SK-N-SH (cell line): Measurements from ENCODE around the gene CCR4. TPM values are rescaled to one million over a fixed set of nuclear protein-coding genes. Genes with fewer than 3 reads are reported as not detected.
"Not testable (repeated sequence)": the region's sequence is repeated elsewhere in the genome, so short reads cannot be mapped to it uniquely, and the experiment has no call there.

Source experiments
- CTCF ChIA-PET: fragments of 300-600, 350-600 bp; formaldehyde crosslinking; extraction: SDS; loops from one replicate; lab custom pipeline; 2021; lab: Yijun Ruan, JAX
- POLR2A ChIA-PET: fragments of 350-600 bp; sonication (Branson Sonifier 250); formaldehyde crosslinking; extraction: SDS; loops from one replicate; lab custom pipeline; 2020; ENCODE audit warnings: antibody characterized with exemption, inconsistent platforms; lab: Yijun Ruan, JAX
- DNase-seq: peaks from one replicate; pipeline ENCODE4 v3.0.0; 2012
- H2AFZ ChIP-seq: fragments of 200-600 bp; sonication (generic); 2 replicates; pipeline ENCODE4 v1.8.1; 2016; ENCODE audit warnings: antibody characterized with exemption, mild to moderate bottlenecking, low read depth
- H3F3A ChIP-seq: fragments of 200-600 bp; sonication (generic); replicated peaks from 2 replicates; pipeline ENCODE3; 2016; ENCODE audit warnings: antibody characterized with exemption, mild to moderate bottlenecking; ENCODE audit not compliant: insufficient read depth
- H3K27ac ChIP-seq, 2 experiments: fragments of 200-500 bp in 1 of 2; fragments of 200-600 bp in 1 of 2; sonication (Bioruptor generic) in 1 of 2; sonication (generic), shearing (Covaris generic) in 1 of 2; 2 replicates each; pipeline versions ENCODE4 v1.5.1 to v1.6.1; 2014 to 2016; ENCODE audit warnings: low read depth in 2 of 2, inconsistent platforms in 1 of 2, low read length in 1 of 2, mild to moderate bottlenecking in 1 of 2, mixed read lengths in 1 of 2
- H3K27me3 ChIP-seq: fragments of 200-600 bp; sonication (generic), shearing (Covaris generic); 2 replicates; pipeline ENCODE4 v1.6.1; 2016; ENCODE audit warnings: mixed run types; ENCODE audit not compliant: insufficient read depth
- H3K36me3 ChIP-seq, 2 experiments: fragments of 200-500 bp in 1 of 2; fragments of 200-600 bp in 1 of 2; sonication (Bioruptor generic) in 1 of 2; sonication (generic) in 1 of 2; replicated peaks in 1 of 2; 2 replicates each; pipeline versions ENCODE3 to v1.5.1; 2014 to 2016; ENCODE audit warnings: low read length in 1 of 2, mild to moderate bottlenecking in 1 of 2; ENCODE audit not compliant: insufficient read depth in 2 of 2, control insufficient read depth in 1 of 2
- H3K4me1 ChIP-seq, 2 experiments: fragments of 200-500 bp in 1 of 2; fragments of 200-600 bp in 1 of 2; sonication (Bioruptor generic) in 1 of 2; sonication (generic), shearing (Covaris generic) in 1 of 2; 2 replicates each; pipeline versions ENCODE4 v1.5.1 to v1.6.1; 2014 to 2016; ENCODE audit warnings: low read depth in 1 of 2, low read length in 1 of 2, mixed run types in 1 of 2; ENCODE audit not compliant: insufficient read depth in 2 of 2, control insufficient read depth in 1 of 2
- H3K4me2 ChIP-seq: fragments of 200-600 bp; sonication (generic), shearing (Covaris generic); 2 replicates; pipeline ENCODE4 v1.6.1; 2017; ENCODE audit warnings: mixed run types
- H3K4me3 ChIP-seq, 2 experiments: fragments of 200-500 bp in 1 of 2; fragments of 200-600 bp in 1 of 2; sonication (Bioruptor generic) in 1 of 2; sonication (generic), shearing (Covaris generic) in 1 of 2; 2 replicates each; pipeline versions ENCODE4 v1.5.1 to v1.8.1; 2014 to 2016; ENCODE audit warnings: low read depth in 2 of 2, inconsistent platforms in 1 of 2, low read length in 1 of 2, mild to moderate bottlenecking in 1 of 2, mixed read lengths in 1 of 2, moderate library complexity in 1 of 2
- H3K79me2 ChIP-seq: fragments of 200-600 bp; sonication (generic); 2 replicates; pipeline ENCODE4 v1.8.1; 2017; ENCODE audit warnings: mild to moderate bottlenecking; ENCODE audit not compliant: insufficient read depth
- H3K9ac ChIP-seq: fragments of 200-600 bp; sonication (generic); 2 replicates; pipeline ENCODE4 v1.6.1; 2017; ENCODE audit warnings: mixed run types
- H3K9me2 ChIP-seq: fragments of 200-600 bp; sonication (generic); 2 replicates; pipeline ENCODE4 v1.6.1; 2017; ENCODE audit warnings: mixed run types
- H3K9me3 ChIP-seq: fragments of 200-600 bp; sonication (generic); 2 replicates; pipeline ENCODE4 v1.6.1; 2017; ENCODE audit warnings: mixed run types, mild to moderate bottlenecking, moderate library complexity
- H4K20me1 ChIP-seq: fragments of 200-600 bp; sonication (generic); 2 replicates; pipeline ENCODE4 v1.6.1; 2017; ENCODE audit warnings: mild to moderate bottlenecking, mixed run types; ENCODE audit not compliant: insufficient read depth
- FOXJ3 ChIP-seq: sonication (generic); formaldehyde crosslinking; IDR thresholded peaks from 2 replicates; pipeline ENCODE4 v1.5.1; 2020; ENCODE audit warnings: mild to moderate bottlenecking, missing genetic modification reagents
- GABPA ChIP-seq: IDR thresholded peaks from 2 replicates; pipeline ENCODE4 v1.4.0; 2012; ENCODE audit warnings: low read depth, mild to moderate bottlenecking
- MEF2A ChIP-seq: IDR thresholded peaks from 2 replicates; pipeline ENCODE4 v1.4.0; 2012; ENCODE audit warnings: low read depth, borderline replicate concordance
- RAD21 ChIP-seq: IDR thresholded peaks from 2 replicates; pipeline ENCODE4 v1.6.1; 2012; ENCODE audit warnings: mild to moderate bottlenecking, low read length
- RCOR1 ChIP-seq: fragments of 150-350 bp; IDR thresholded peaks from 2 replicates; pipeline ENCODE4 v1.6.1; 2017; ENCODE audit warnings: antibody characterized with exemption, low read length
- RXRA ChIP-seq: IDR thresholded peaks from 2 replicates; pipeline ENCODE4 v1.4.0; 2012; ENCODE audit warnings: low read depth, mild to moderate bottlenecking, borderline replicate concordance
- TCF12 ChIP-seq: IDR thresholded peaks from 2 replicates; pipeline ENCODE4 v1.4.0; 2012
- WGBS: methylation state at CpG from one replicate; pipeline ENCODE4 v1.1.6; 2017; ENCODE audit warnings: low lambda C conversion rate; 5-methylcytosine and 5-hydroxymethylcytosine counted together
- polyA plus RNA-seq, 3 experiments: library from polyadenylated mRNA; depleted of rRNA; stranded (reverse); fragments of >200 nt; gene quantifications; 2 replicates each; pipeline ENCODE4 v1.2.3, GENCODE V29; 2012
- TF ChIP-seq, protein P1 (sequence below): fragments of 150-350 bp; IDR thresholded peaks from 2 replicates; pipeline ENCODE4 v1.6.1; 2016; ENCODE audit warnings: mild to moderate bottlenecking, low read depth, low read length
- TF ChIP-seq, protein P2 (sequence below): IDR thresholded peaks from 2 replicates; pipeline ENCODE4 v1.4.0; 2012; ENCODE audit warnings: low read depth, borderline replicate concordance
- TF ChIP-seq, protein P3 (sequence below): fragments of 150-350 bp; IDR thresholded peaks from 2 replicates; pipeline ENCODE4 v1.6.1; 2017; ENCODE audit warnings: antibody characterized with exemption, low read length, low read depth, borderline replicate concordance
- TF ChIP-seq, protein P4 (sequence below): IDR thresholded peaks from 2 replicates; pipeline ENCODE4 v1.4.0; 2012; ENCODE audit warnings: low read depth

The CCR4 gene
- polyA plus RNA-seq, 1 of the 3 experiments (the other 2 are of a cell fraction) = not detected

DNA sequence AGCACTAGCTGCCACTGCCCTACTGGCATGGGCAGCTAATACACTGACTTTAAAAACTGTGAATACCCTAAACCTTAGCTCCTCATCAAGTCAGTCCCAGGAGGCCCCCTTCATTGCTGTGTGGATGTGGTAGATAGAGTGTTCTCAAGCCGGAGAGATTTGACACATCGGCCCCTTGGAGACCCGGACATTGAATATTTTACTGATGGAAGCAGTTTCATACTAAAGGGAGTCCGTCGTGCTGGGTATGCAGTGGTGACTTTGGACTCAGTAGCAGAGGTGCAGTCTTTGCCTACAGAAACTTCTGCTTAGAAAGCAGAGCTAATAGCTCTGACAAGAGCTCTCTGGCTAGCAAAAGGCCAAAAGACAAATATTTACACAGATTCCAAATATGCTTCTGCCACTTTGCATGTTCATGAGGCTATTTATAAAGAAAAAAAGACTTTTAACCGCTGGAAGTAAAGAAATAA is 17.5 kb downstream of the CCR4 start:
- 67% methylated on average over 6 of the region's 6 CpGs for WGBS
- POLR2A ChIA-PET = no interaction called here

DNA sequence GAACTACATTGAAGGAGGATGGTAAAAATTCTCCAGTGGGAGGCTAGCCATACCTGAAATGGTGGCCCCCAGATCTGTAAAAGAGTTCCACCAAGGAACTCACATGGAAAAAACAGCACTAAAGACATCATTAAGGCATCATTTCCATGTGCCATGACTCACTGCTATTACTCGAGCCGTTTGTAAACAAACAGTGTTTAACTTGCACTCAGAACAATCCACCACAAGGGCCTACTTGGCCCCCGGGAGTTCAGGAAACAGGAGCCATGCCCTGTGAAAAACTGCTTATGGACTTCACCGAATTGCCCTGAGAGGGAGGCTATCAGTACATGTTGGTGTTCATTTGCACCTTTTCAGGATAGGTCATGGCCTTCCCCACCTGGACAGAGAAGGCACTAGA is 18.2 kb downstream of the CCR4 start:
- TF ChIP-seq, protein P1, sequence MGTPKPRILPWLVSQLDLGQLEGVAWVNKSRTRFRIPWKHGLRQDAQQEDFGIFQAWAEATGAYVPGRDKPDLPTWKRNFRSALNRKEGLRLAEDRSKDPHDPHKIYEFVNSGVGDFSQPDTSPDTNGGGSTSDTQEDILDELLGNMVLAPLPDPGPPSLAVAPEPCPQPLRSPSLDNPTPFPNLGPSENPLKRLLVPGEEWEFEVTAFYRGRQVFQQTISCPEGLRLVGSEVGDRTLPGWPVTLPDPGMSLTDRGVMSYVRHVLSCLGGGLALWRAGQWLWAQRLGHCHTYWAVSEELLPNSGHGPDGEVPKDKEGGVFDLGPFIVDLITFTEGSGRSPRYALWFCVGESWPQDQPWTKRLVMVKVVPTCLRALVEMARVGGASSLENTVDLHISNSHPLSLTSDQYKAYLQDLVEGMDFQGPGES = no peak
- no peak for TF ChIP-seq GABPA
- TF ChIP-seq, protein P2, sequence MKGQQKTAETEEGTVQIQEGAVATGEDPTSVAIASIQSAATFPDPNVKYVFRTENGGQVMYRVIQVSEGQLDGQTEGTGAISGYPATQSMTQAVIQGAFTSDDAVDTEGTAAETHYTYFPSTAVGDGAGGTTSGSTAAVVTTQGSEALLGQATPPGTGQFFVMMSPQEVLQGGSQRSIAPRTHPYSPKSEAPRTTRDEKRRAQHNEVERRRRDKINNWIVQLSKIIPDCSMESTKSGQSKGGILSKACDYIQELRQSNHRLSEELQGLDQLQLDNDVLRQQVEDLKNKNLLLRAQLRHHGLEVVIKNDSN = no peak
- TF ChIP-seq, protein P3, sequence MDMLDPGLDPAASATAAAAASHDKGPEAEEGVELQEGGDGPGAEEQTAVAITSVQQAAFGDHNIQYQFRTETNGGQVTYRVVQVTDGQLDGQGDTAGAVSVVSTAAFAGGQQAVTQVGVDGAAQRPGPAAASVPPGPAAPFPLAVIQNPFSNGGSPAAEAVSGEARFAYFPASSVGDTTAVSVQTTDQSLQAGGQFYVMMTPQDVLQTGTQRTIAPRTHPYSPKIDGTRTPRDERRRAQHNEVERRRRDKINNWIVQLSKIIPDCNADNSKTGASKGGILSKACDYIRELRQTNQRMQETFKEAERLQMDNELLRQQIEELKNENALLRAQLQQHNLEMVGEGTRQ = no peak
- no peak for TF ChIP-seq MEF2A
- Histone ChIP-seq H3K27me3 (no peaks in the 10 kb centered on the region), H3K27ac (no peak overlapping the region), H3K79me2 (no peaks in the 10 kb centered on the region), H3K36me3 (no peaks in the 10 kb centered on the region), H3F3A (no peaks in the 10 kb centered on the region), H3K4me3 (no peak overlapping the region), H4K20me1 (no peaks in the 10 kb centered on the region), H3K4me2 (no peak overlapping the region), H3K9me2 (no peaks in the 10 kb centered on the region), H2AFZ (no peak overlapping the region), H3K9me3 (no peaks in the 10 kb centered on the region), H3K4me1 (no peaks in the 10 kb centered on the region), H3K9ac (no peak overlapping the region)
- POLR2A ChIA-PET = no interaction called here
- CTCF ChIA-PET = no interaction called here
- no peak for DNase-seq
- 33% methylated on average over 3 of the region's 4 CpGs for WGBS

More for the DNA sequence above, 17.5 kb downstream of the CCR4 start:
- Histone ChIP-seq H4K20me1 (no peaks in the 10 kb centered on the region), H3K9ac (no peak overlapping the region), H3K4me3 (no peak overlapping the region), H2AFZ (no peak overlapping the region), H3K36me3 (no peaks in the 10 kb centered on the region), H3K4me1 (no peaks in the 10 kb centered on the region), H3K9me2 (no peaks in the 10 kb centered on the region), H3K79me2 (no peaks in the 10 kb centered on the region), H3K27ac (no peak overlapping the region), H3K4me2 (no peak overlapping the region)
- CTCF ChIA-PET = interaction anchor here (0.8 to 1.4 kb wide), 4 partner anchors 15 to 163 kb away, joined by 3 read pairs; no protein-coding TSS in a partner anchor
- DNase-seq = no peak
- TF ChIP-seq RAD21 (no peak), GABPA (no peak), RXRA (no peak), FOXJ3 (CRISPR knock-in tag) (no peak), TCF12 (no peak), RCOR1 (no peak), MEF2A (no peak)
- TF ChIP-seq, protein P4, sequence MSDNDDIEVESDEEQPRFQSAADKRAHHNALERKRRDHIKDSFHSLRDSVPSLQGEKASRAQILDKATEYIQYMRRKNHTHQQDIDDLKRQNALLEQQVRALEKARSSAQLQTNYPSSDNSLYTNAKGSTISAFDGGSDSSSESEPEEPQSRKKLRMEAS = no peak
- TF ChIP-seq, all 33 proteins: peak for 0
- Histone ChIP-seq H3K27me3 (no peaks in the 10 kb centered on the region), H3K9me3 (no peaks in the 10 kb centered on the region), H3F3A (no peaks in the 10 kb centered on the region)

DNA sequence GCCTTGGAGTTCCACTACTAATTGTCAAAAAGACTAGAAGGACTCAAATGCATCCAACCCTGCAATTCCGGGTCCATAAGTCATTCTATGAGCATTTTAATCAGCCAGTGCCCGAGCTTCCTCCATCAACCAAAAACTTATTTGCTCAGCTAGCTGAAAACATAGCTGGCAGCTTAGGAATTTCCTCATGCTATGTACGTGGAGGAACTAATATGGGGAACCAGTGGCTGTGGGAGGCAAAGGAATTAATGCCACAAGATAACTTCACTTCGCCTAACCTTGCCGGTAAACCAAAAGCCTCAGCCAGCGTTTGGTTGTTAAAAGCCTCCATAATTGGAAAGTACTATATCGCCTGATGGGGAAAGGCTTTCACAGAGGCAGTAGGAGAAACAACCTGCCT is 19.8 kb downstream of the CCR4 start:
- H3F3A ChIP-seq, POLR2A ChIA-PET, H3K4me1 ChIP-seq, H4K20me1 ChIP-seq, H3K9me3 ChIP-seq, H3K79me2 ChIP-seq, H3K4me2 ChIP-seq, H3K27me3 ChIP-seq, H3K27ac ChIP-seq, DNase-seq, H3K9ac ChIP-seq, H2AFZ ChIP-seq, H3K4me3 ChIP-seq, CTCF ChIA-PET, H3K9me2 ChIP-seq, H3K36me3 ChIP-seq: not testable (repeated sequence)
- WGBS = 78% methylated on average over 7 of the region's 7 CpGs
